WI38 (cell line): ENCODE results near the gene SRGAP3.

Source experiments
- H3K4me3 ChIP-seq: 2 replicates; pipeline ENCODE4 v1.5.1; 2011; ENCODE audit warnings: low read depth, mild to moderate bottlenecking, control low read depth, low read length
- TF ChIP-seq, protein P1 (sequence below): IDR thresholded peaks from 2 replicates; pipeline ENCODE4 v1.5.1; 2012; ENCODE audit warnings: low read depth, mild to moderate bottlenecking, control low read depth, low read length

SRGAP3 gene

GRCh38 chr3:9068051-9068450 is 181.4 kb downstream of the SRGAP3 start:
- TF ChIP-seq, protein P1, sequence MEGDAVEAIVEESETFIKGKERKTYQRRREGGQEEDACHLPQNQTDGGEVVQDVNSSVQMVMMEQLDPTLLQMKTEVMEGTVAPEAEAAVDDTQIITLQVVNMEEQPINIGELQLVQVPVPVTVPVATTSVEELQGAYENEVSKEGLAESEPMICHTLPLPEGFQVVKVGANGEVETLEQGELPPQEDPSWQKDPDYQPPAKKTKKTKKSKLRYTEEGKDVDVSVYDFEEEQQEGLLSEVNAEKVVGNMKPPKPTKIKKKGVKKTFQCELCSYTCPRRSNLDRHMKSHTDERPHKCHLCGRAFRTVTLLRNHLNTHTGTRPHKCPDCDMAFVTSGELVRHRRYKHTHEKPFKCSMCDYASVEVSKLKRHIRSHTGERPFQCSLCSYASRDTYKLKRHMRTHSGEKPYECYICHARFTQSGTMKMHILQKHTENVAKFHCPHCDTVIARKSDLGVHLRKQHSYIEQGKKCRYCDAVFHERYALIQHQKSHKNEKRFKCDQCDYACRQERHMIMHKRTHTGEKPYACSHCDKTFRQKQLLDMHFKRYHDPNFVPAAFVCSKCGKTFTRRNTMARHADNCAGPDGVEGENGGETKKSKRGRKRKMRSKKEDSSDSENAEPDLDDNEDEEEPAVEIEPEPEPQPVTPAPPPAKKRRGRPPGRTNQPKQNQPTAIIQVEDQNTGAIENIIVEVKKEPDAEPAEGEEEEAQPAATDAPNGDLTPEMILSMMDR = no peak

DNA sequence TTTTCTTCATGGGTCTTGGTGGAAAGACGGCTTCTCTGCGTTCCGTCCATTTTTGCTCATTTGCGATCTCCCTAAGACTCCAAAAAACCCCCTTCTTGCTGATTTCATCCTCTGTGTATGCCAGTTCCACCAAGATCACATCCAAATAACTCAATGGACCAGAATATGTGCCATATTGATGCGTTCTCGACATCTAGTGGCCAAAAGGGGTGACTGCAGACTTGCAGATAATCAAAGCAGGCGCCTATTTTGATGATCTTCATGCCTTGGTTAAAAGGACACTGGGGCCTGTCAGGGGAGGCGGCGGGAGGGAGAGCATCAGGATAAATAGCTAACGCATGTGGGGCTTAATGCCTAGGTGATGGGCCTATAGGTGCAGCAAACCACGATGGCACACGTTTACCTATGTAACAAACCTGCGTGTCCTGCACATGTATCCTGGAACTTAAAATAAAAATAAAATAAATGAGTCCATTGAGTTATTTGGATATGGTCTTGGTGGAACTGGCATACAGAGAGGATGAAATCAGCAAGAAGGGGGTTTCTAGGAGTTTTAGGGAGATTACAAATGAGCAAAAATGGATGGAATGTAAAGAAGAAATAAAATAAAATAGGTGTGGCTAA is 182.0 kb downstream of the SRGAP3 start:
- no peak overlapping the region for H3K4me3 ChIP-seq
- TF ChIP-seq, protein P1 = peak; percentile 98

More at GRCh38 chr3:9068051-9068450, 181.4 kb downstream of the SRGAP3 start:
- no peak overlapping the region for H3K4me3 ChIP-seq

DNA sequence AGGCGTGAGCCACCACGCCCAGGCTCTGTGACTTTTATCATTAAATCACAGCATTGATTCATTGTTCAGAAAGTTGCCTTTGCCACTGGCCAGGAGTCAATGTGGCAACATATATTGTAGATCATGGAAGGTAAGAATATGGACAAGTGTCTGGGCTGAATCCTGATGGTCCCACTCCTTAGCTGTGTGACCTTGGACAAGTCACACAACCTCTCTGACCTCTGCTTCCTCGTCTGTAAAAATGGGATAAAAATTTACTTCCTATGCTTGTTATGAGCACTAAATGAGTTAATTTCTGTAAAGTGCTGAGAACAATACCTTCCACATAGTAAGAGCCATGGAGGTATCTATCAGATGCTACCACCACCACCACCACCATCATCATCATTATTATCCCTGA is 182.7 kb downstream of the SRGAP3 start:
- TF ChIP-seq, protein P1 = no peak

DNA sequence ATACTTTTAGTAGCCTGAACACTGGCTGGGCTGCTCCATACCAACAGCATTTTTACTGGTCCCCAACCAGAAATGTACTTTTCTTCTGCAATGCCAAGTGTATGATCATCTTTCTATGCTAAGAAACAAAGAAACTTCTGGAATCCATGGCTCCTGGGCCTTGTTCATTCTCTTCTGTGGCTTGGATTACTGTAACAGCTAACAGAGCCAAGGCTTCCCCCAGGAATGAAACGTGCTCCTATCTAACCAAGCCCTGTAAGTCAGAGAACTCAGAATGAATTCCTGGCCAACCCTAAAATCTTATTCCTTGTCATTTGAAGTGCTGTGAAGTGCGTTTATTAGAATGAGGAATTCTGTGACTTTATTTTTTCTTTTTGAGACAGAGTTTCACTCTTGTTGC is 183.3 kb downstream of the SRGAP3 start:
- TF ChIP-seq, protein P1 = no peak
- no peak overlapping the region for H3K4me3 ChIP-seq

More for the DNA sequence above, 182.7 kb downstream of the SRGAP3 start:
- no peak overlapping the region for H3K4me3 ChIP-seq

- no peak overlapping the region for H3K4me3 ChIP-seq
- TF ChIP-seq, protein P1 = no peak
Measured at GRCh38 chr3:9064850-9065249, 184.6 kb downstream of the SRGAP3 start.

GRCh38 chr3:9064251-9064650 is 185.2 kb downstream of the SRGAP3 start:
- no peak overlapping the region for H3K4me3 ChIP-seq
- TF ChIP-seq, protein P1 = no peak

GRCh38 chr3:9062570-9062969 is 186.9 kb downstream of the SRGAP3 start:
- no peak overlapping the region for H3K4me3 ChIP-seq
- TF ChIP-seq, protein P1 = no peak
